ENCODE results near the gene SDK2. TPM values are rescaled to one million over a fixed set of nuclear protein-coding genes. Genes with fewer than 3 reads are reported as not detected.

Gene SDK2
- total RNA-seq, 3 donors from 2014 or later (not counting 1 experiment from before 2014, with no cell fraction given) = 0.41 to 0.90 (median 0.49) TPM

DNA sequence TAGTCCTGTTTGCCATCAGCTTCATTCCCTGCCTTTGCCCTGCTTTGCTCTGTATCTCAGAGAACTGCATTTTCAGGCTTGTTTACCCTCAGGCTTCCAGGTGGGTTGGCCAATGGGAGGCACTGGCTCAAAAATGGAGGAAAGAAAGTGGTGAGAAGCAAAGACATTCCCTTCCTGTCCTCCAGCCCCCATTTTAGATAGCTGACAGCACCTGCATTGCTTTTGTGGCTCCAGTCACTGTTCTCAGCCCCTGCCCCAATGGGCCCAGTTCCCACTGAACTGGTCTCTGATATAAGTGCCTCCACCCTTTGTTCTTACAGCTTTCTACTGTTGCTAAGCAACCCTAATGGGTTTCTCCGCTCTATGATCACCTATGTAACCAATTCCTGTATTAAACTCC lies 19.4 kb upstream of the SDK2 start:
- Mint-ChIP-seq H3K27ac (no peak overlapping the region), H3K9me3 (no peaks in the 10 kb centered on the region)
- intact Hi-C loops (cut with micrococcal nuclease) = no loop called here

DNA sequence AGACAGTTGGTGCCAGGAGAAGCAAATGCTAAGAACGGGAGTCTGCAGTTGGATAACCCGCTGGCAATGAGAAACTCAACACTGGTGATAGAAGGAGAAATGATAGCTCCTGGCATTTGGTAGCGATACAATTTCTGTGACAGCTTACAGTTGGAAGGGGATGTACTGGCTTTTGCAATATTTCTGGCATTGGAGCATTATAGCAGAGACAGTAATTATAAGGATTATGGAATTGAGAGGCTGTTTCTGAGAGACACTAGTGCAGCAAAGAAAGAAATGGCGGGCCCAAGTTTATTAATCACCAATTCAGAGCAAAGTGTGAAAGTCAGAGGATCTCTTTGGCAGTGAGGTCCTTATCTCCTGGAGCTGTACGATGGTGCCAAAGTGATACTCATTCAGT lies 16.1 kb upstream of the SDK2 start:
- no peaks in the 10 kb centered on the region for H3K4me1 ChIP-seq (ENCODE audit: control insufficient read depth, insufficient read depth, low read length)
- no peak overlapping the region for H3K27ac ChIP-seq (ENCODE audit: low read length)
- no peaks in the 10 kb centered on the region for H3K36me3 Mint-ChIP-seq
- no peak overlapping the region for H3K4me3 ChIP-seq (ENCODE audit: low read length)
- no peaks in the 10 kb centered on the region for H3K27me3 ChIP-seq (ENCODE audit: control insufficient read depth, insufficient read depth, low read length)
- H3K9me3 Mint-ChIP-seq = no peaks in the 10 kb centered on the region
- H3K4me1 Mint-ChIP-seq = peaks cover 0 to 6% of the 10 kb centered on the region in 2 donors
- H3K27ac Mint-ChIP-seq = no peak overlapping the region
- no peaks in the 10 kb centered on the region for H3K9me3 ChIP-seq (ENCODE audit: control insufficient read depth, insufficient read depth, low read length)
- intact Hi-C loops (cut with micrococcal nuclease) = no loop called here
- TF ChIP-seq, protein P1, sequence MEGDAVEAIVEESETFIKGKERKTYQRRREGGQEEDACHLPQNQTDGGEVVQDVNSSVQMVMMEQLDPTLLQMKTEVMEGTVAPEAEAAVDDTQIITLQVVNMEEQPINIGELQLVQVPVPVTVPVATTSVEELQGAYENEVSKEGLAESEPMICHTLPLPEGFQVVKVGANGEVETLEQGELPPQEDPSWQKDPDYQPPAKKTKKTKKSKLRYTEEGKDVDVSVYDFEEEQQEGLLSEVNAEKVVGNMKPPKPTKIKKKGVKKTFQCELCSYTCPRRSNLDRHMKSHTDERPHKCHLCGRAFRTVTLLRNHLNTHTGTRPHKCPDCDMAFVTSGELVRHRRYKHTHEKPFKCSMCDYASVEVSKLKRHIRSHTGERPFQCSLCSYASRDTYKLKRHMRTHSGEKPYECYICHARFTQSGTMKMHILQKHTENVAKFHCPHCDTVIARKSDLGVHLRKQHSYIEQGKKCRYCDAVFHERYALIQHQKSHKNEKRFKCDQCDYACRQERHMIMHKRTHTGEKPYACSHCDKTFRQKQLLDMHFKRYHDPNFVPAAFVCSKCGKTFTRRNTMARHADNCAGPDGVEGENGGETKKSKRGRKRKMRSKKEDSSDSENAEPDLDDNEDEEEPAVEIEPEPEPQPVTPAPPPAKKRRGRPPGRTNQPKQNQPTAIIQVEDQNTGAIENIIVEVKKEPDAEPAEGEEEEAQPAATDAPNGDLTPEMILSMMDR (IDR thresholded peaks at IDR 0.05) = no peak
- H3K36me3 ChIP-seq (ENCODE audit: control insufficient read depth, insufficient read depth, low read length) = no peaks in the 10 kb centered on the region
- ATAC-seq = no peak
- peaks cover 13 to 20% of the 10 kb centered on the region in 2 donors for H3K27me3 Mint-ChIP-seq (ENCODE audit: low read depth in 2 of 2)
- 97% methylated on average over 5 of the region's 5 CpGs for WGBS (ENCODE audit: insufficient coverage)
- DNase-seq = no peak
- H3K4me3 Mint-ChIP-seq = no peak overlapping the region

More for the DNA sequence above, 19.4 kb upstream of the SDK2 start:
- Mint-ChIP-seq H3K27me3 (ENCODE audit: low read depth in 2 of 2) (peaks cover 4 to 21% of the 10 kb centered on the region in 2 donors), H3K4me1 (peaks cover 21 to 25% of the 10 kb centered on the region in 2 donors), H3K4me3 (no peak overlapping the region), H3K36me3 (no peaks in the 10 kb centered on the region)
- WGBS (ENCODE audit: insufficient coverage) = 50% methylated on average over 1 of the region's 1 CpG
- no peak for DNase-seq
- Histone ChIP-seq H3K36me3 (ENCODE audit: control insufficient read depth, insufficient read depth, low read length) (no peaks in the 10 kb centered on the region), H3K4me3 (ENCODE audit: low read length) (no peak overlapping the region), H3K27ac (ENCODE audit: low read length) (no peak overlapping the region), H3K9me3 (ENCODE audit: control insufficient read depth, insufficient read depth, low read length) (no peaks in the 10 kb centered on the region), H3K4me1 (ENCODE audit: control insufficient read depth, insufficient read depth, low read length) (peaks cover 17% of the 10 kb centered on the region), H3K27me3 (ENCODE audit: control insufficient read depth, insufficient read depth, low read length) (no peaks in the 10 kb centered on the region)
- ATAC-seq = no peak
- TF ChIP-seq, protein P1 (IDR thresholded peaks at IDR 0.05) = no peak

DNA sequence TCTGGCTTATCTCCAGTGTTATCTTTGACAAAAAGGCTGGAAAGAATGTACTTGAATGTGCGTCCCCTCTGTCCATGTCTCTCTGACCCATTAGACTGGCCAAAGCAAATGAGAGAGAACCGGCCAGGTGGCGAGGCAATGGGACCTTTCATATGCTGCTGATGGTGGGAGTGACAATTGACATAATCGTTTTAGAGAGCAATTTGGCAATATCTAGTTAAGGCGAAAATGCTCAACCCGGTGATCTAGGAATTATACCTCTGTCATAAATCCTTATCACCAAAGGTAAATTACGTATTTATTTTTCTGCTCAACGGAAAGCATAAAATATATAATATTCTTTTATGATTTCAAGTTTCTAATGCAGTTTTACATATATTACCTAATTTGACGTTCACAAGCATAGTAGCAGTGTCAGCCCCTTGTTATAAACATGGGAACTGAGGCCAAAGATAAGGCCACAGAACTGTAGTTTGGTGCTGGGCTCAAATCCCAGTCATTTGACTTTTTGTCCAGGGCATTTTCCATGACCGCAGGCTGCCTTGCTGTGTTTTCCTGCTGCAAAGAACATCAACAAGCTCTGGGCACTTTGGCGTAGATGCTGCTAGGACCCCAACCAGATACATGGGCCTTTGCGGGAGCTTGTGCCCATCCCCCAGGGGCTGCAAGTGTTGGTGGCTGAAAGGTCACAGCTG lies 14.7 kb upstream of the SDK2 start:
- Histone ChIP-seq H3K27ac (ENCODE audit: low read length) (no peak overlapping the region), H3K9me3 (ENCODE audit: control insufficient read depth, insufficient read depth, low read length) (no peaks in the 10 kb centered on the region), H3K4me1 (ENCODE audit: control insufficient read depth, insufficient read depth, low read length) (no peaks in the 10 kb centered on the region), H3K4me3 (ENCODE audit: low read length) (no peak overlapping the region), H3K27me3 (ENCODE audit: control insufficient read depth, insufficient read depth, low read length) (no peaks in the 10 kb centered on the region), H3K36me3 (ENCODE audit: control insufficient read depth, insufficient read depth, low read length) (no peaks in the 10 kb centered on the region)
- ATAC-seq (no peak), DNase-seq (no peak)
- TF ChIP-seq, protein P1 (IDR thresholded peaks at IDR 0.05) = no peak
- Mint-ChIP-seq H3K27ac (no peak overlapping the region), H3K9me3 (peaks cover 0 to 7% of the 10 kb centered on the region in 2 donors), H3K27me3 (ENCODE audit: low read depth in 2 of 2) (peaks cover 20 to 27% of the 10 kb centered on the region in 2 donors), H3K4me1 (peaks cover 0 to 6% of the 10 kb centered on the region in 2 donors), H3K36me3 (peaks cover 10% of the 10 kb centered on the region), H3K4me3 (no peak overlapping the region)
- 91% methylated on average over 9 of the region's 12 CpGs for WGBS (ENCODE audit: insufficient coverage)
- intact Hi-C loops (cut with micrococcal nuclease) = no loop called here
